Osteoblast (primary cell): ENCODE measurements around the gene ATXN7L1. TPM values are rescaled to one million over a fixed set of nuclear protein-coding genes. Genes with fewer than 3 reads are reported as not detected.

Experiments
- DNase-seq: peaks from one replicate; pipeline ENCODE4 v3.0.0; 2011; ENCODE audit warnings: low spot score, mixed read lengths; ENCODE audit not compliant: insufficient read length; ENCODE audit errors: missing footprints
- H2AFZ ChIP-seq: 2 replicates; pipeline ENCODE4 v1.6.0; 2011; ENCODE audit warnings: mild to moderate bottlenecking, low read length
- H3K27ac ChIP-seq: 2 replicates; pipeline ENCODE4 v1.5.1; 2011; ENCODE audit warnings: mild to moderate bottlenecking, low read depth, low read length, moderate library complexity
- H3K27me3 ChIP-seq: 2 replicates; pipeline ENCODE4 v1.6.0; 2012; ENCODE audit warnings: mild to moderate bottlenecking, control low read depth, inconsistent platforms, low read length, moderate library complexity; ENCODE audit not compliant: insufficient read depth
- H3K36me3 ChIP-seq: 2 replicates; pipeline ENCODE4 v1.5.1; 2011; ENCODE audit warnings: mild to moderate bottlenecking, low read length, control low read depth, moderate library complexity; ENCODE audit not compliant: insufficient read depth
- H3K4me1 ChIP-seq: 2 replicates; pipeline ENCODE4 v1.5.1; 2011; ENCODE audit warnings: mild to moderate bottlenecking, low read length, control low read depth, moderate library complexity; ENCODE audit not compliant: insufficient read depth
- H3K4me2 ChIP-seq: 2 replicates; pipeline ENCODE4 v1.6.0; 2011; ENCODE audit warnings: mild to moderate bottlenecking, low read length; ENCODE audit not compliant: insufficient read depth
- H3K4me3 ChIP-seq: fragments of 200-600 bp; sonication (generic); 3 replicates; pipeline ENCODE4 v1.5.1; 2012; ENCODE audit warnings: mild to moderate bottlenecking, low read length, inconsistent platforms; ENCODE audit not compliant: insufficient read depth
- H3K79me2 ChIP-seq: 2 replicates; pipeline ENCODE4 v1.6.0; 2012; ENCODE audit warnings: mild to moderate bottlenecking, low read length, control low read depth, inconsistent platforms; ENCODE audit not compliant: insufficient read depth
- H3K9me3 ChIP-seq: 2 replicates; pipeline ENCODE4 v1.5.1; 2011; ENCODE audit warnings: low read depth, low read length, control low read depth
- H4K20me1 ChIP-seq: 2 replicates; pipeline ENCODE4 v1.6.0; 2012; ENCODE audit warnings: mild to moderate bottlenecking, low read length, control low read depth; ENCODE audit not compliant: insufficient read depth
- CTCF ChIP-seq: IDR thresholded peaks from 2 replicates; pipeline ENCODE4 v1.5.1; 2011; ENCODE audit warnings: mild to moderate bottlenecking, low read depth, low read length, moderate library complexity; ENCODE audit errors: extremely low read depth
- total RNA-seq: library from RNA; depleted of rRNA; stranded (reverse); fragments of >200 nt; gene quantifications from 2 replicates; pipeline ENCODE4 v1.2.3, GENCODE V29; 2012

The ATXN7L1 gene
- total RNA-seq, 1 donor: 9.0 TPM

DNA sequence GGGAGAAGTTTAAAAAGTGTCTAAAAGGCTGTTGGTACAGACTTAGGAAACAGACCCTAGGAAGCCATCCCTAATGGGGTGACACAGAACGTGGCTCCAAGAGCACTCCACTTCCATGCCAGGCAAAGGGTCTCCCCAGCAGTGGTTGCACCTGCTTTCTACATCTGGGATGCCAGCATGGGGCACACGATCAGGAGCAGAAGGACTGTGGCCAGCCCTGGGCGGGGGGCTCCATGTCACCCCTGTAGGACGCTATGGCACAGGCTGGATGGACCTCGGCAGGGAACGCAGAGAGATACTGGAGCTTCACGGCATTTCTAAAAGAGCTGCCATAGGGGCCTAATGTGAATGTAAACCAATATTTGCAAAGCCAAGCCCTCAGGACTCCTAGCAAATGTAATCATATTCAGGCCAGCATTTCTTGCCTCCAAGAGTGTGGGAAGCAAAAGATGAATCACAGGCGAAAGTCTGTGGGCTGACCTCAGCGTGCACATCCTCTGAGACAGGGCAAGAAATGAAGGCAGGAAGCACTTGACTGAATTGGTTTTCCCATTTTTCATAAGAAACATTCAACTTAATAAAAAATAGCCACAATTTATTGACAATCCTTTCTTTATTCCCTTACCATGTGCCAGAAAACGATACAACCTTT lies 93.9 kb downstream of the ATXN7L1 start:
- TF ChIP-seq CTCF: no peak
- Histone ChIP-seq H3K4me3 (no peak overlapping the region), H3K27ac (peak overlapping the region; percentile 54)

DNA sequence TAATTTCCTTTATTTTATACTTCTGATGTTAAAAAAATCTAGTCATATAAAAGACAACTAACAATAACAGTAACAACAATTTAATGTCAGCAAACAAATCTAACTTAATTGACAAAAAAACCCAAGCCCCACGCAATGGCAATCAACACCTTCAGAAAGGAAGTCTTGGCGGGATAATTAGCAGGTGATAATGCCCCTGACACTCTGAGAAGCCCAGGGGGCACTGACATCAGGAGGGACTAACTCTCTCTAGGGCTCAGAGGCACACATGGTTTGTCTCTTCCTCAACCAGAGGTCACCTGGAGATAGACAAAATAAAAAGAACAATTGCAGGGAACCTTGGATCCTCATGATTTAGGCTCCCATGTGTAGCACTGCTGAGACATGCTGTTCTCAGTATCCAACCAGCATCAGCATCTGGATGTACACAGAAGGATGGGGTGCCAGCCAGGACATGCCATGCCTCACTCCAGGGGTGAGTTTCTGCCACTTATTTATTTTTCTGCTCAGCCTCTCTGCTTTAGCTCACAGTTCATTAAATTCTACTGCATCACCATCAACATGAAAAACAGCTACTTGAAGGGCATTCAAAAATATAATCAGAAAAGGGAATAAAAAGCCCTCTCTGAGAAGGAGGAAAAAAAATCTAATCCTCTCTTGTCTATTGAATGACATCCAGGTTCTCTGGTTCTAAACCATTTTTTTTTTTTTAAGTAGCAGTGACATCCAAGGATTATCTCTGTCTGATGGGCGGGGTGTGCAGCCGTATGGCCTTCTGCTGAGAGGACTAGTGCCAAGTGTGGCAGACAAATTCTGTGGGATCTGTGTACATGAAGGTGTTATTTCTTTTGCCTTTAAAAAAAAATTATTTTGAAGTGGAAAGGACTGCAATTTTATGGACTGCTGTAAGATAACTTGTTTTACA lies 96.3 kb downstream of the ATXN7L1 start:
- Histone ChIP-seq H4K20me1 (peaks cover 4% of the 10 kb centered on the region), H3K4me3 (no peak overlapping the region), H2AFZ (no peak overlapping the region), H3K4me1 (peaks cover 37% of the 10 kb centered on the region), H3K36me3 (no peaks in the 10 kb centered on the region), H3K79me2 (peaks cover 2% of the 10 kb centered on the region), H3K4me2 (no peak overlapping the region), H3K27me3 (no peaks in the 10 kb centered on the region), H3K9me3 (no peaks in the 10 kb centered on the region), H3K27ac (no peak overlapping the region)
- TF ChIP-seq CTCF: no peak
- no peak for DNase-seq

More for the DNA sequence above, 93.9 kb downstream of the ATXN7L1 start:
- Histone ChIP-seq H3K9me3 (no peaks in the 10 kb centered on the region), H2AFZ (no peak overlapping the region), H4K20me1 (peaks cover 4% of the 10 kb centered on the region), H3K4me1 (peaks cover 15% of the 10 kb centered on the region), H3K79me2 (peaks cover 2% of the 10 kb centered on the region), H3K27me3 (no peaks in the 10 kb centered on the region), H3K4me2 (peak overlapping the region; percentile 14), H3K36me3 (no peaks in the 10 kb centered on the region)
- DNase-seq: peak; percentile 90

DNA sequence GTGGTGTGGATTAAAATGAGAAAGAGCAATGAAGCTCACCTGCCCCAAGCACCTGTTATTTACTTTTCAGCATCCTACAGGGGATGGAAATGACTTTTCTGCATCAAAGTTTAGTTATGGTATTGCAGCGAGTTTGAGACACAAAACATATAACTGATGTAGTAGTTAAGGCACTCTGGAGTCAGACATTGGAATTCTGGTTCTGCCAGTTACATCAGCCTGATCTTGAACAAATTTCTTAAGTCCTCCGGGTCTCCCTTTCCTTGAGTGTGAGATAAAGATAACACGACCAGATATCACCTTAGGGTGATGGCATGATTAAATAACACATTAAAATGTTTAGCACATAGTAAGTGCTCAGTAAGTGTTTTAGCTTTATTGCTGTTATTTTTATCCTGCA lies 97.4 kb downstream of the ATXN7L1 start:
- Histone ChIP-seq H3K36me3 (no peaks in the 10 kb centered on the region), H3K9me3 (no peaks in the 10 kb centered on the region), H2AFZ (no peak overlapping the region), H4K20me1 (no peaks in the 10 kb centered on the region), H3K79me2 (no peaks in the 10 kb centered on the region), H3K4me3 (no peak overlapping the region), H3K27me3 (no peaks in the 10 kb centered on the region), H3K4me1 (peaks cover 40% of the 10 kb centered on the region), H3K4me2 (no peak overlapping the region), H3K27ac (no peak overlapping the region)
- no peak for DNase-seq
- no peak for TF ChIP-seq CTCF
